NCI-H1436 (cell line): ENCODE measurements around the gene NAA40.

ENCODE experiments used
- DNase-seq: peaks from one replicate; lab custom pipeline; 2025; lab: John Stamatoyannopoulos, UW

Gene NAA40

GRCh38 chr11:63913866-63914830 is 24.7 kb upstream of the NAA40 start:
- no peak for DNase-seq

- no peak for DNase-seq
Measured at GRCh38 chr11:63914896-63915691, 23.7 kb upstream of the NAA40 start.

DNA sequence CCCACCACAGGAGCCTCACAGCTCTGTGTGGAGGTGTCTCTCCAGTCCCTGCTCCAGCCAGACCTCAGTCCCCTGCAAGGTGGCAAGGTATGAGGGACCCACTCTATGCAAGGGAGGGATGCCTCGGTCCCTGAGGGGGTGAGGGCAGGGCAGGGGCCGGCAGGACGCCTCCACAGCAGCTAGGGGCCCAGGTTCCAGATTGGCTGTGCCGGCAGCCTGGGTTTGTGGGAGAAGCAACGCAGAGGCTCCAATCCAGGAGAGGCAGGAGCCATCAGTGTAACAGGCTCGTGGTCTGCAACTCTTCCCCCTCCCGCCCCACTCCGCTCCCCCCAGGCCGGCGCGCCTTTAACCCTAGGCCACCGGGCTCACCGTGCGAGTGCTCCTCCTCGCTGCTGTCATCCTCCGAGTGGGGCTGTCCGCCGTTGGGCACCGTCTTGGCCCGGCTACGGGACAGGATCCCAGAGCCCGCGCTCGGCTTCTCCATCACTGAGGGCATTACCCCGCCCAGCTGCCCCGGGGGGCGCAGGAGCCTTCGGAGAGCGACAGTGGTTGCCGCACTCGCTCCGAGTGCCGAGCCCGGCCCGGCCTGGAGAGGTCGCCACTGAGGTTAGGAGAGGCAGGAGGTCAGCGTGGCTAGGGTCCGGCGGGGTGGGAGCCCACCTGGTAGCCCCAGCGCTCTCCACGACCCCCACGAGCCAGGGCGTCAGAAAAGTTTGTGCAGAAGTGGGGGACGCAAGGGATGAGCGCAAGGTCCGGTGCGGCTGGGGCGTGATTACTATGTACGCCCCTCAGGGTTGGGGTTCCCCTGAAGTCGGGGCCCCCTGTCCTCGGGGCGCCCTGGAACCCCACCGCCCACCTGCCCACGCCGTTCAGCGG is 22.6 kb upstream of the NAA40 start:
- peak; percentile 59 for DNase-seq

- peak; percentile 76 for DNase-seq
Measured at GRCh38 chr11:63916837-63917691, 21.7 kb upstream of the NAA40 start, which contains the start of gene RCOR2. RCOR2 (minus strand) TSS chr11:63917164; CDS start chr11:63916456, 708 bp downstream.

DNA sequence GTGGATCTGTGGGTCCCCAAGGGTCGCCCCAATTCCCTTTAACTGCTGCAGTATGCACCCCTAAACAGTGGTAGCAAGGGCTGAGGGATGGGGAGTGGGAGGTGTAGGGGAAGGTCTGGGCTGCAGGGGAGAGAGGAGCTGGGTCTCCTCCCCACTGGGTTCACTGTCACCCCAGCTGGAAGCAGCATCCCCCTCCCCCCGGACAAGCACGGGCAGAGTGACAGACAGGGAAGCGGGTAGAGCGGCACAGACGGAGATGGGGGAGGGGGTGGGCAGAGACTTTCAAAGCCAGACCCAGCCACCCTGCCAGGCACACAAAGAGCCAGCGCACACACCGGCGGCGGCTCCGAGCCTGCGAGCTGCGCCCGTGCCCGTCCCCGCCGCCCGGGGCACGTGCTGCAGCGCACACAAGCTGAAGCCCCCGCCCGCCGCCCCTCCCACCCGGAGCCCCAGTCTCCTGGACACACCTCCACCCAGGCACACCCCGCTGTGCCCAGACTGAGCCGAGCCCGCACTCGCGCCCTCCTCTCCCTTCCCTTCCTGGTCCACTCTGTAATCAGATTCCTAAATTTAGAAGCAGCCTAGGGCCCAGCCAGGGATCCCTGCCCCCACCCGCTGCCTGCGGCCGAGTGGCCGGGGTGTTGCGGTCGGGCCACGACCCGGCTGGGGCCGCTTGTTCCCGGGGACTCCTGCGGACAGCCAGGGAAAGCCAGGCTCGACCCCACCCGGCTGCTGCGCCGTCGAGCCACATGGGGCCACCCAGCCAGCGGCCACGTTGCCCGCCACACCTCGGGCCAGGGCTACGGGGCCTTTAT is 20.9 kb upstream of the NAA40 start:
- peak; percentile 24 for DNase-seq

DNA sequence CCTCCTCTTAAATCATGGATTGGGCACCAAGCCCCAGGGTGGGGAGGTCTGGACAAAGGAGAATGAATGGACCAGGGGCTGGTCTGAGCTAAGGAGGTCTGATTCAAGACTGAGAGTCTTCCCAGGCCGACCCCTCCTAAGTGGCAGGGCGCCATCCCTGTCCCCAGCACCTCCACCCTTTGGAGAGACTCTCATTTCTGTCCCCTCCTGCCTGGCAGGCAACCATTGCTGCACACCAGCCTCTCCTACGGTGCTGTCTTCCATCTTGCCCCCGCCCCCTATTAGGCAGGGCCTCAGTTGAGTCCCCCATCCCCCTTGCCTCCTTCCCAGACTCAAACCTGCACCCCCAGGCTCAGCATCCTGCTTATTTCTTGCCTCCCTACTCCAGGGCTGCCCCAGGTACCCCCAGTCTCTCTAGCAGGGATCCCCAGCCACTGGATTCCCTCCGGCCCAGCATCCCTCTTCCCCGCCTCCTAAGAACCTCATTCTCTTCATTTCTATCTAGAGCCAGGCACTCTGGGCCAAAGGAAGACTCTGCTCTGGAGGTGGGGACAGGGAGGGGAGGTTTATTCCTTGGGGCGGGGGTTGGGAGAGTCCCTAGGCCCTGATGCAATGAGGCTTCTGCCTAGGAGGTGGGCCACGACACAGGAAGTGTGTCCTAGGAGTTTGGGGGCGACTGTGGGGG is 20.2 kb upstream of the NAA40 start:
- no peak for DNase-seq

DNA sequence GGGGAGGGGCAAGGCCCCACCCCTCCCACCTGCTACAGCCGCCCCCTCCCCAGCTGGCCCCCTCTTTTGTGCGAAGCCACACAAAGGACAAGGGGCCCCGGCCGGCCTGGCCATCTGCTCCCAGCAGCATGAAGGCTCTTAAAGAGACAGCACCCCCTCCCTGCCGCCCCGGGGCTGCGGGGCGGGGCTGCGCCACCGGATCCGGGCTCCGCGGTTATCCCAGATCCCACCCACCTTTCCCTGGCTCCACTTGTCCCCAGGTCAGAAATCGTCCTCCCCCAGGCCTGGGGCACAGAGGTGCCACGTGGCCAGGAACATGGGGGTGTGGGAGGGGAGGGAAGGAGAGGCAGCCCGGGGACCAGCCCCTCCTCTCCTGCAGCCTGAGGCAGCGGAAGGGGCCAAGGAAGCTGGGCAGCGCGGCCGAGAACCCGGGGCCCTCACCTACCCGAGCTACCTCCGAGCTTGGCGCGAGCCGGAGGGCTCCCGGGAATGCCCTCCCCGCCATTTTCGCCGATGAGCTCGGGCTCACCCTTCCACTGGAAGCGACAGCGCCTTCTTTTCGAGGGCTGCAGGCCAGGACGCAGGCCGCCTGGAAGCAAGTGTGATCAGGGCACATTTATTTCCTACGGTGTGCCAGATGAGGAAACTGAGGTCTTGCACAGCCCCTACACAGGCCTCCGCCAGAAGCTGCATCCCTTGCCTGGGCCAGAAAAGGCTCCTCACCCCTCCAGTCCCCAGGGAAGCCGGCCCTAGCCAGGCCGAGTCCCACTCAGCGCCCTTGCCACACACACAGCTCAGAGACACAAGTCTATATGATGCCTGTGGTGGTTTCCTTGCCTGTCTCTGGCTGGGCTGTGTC is 19.3 kb upstream of the NAA40 start:
- DNase-seq: no peak

DNA sequence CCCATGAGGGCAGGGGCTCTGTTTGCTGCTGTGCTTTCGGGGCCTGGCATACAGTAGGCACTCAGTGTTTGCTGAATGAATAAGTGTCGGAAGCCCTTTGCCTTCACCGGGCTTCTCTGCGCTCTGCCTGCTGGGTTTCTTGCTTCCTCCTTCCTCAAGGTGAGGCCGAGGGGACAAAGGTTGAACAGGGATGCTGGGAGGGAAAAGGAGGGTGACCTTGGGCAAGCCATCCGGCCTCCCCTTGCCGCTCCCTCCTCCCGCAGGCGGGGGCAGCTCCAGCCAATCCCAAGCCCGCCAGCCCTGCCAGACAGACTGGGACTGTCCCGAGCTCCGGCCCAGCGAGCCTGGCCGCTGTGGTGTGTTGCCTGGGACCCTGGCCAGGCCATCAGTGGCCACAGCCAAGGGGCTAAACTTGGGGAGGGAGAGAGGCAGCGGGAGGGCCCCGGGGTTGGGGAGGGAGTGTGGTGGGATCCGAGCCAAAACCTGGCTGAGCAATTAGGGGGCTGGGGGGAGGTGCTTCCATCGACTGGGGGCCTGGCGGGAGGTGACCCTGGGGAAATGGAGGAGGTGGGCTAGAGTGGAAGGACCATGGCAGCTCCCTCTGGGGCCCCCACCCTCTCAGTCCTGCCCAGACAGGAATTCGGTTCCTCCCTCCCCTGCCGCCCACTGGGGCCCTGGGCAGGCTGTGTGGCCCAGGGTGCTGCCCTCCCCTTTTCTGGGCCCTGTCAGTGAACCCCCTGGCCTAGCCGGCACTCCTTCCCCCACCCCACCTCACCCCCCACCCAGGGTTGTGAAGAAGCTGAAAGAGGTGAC is 18.5 kb upstream of the NAA40 start:
- DNase-seq: no peak

- DNase-seq: no peak
Measured at GRCh38 chr11:63920939-63921417, 17.8 kb upstream of the NAA40 start.

DNA sequence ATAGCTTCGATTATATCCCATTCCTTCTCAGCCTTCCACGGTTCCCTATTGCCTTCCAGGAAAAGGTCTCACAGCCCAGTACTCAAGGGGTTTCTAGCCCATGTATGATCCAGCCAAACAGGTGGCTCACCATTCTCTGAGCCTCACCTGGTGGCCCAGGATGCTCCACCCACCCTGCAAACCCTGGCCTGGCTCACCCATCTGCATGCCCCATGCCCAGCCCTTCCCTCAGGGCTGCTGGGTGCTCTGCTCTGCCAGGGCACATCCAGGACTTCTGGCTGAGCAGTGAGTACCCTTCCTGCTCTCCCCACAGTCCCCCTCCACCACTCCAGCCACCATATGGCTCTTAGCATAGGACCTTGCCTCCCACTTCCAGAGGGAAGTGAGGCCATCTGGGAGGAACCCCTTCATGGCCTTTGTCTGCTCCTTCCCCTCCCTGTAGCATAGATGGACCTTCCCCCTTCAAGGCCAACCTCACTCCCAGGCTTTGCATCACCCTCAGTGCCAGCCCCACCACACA is 16.1 kb upstream of the NAA40 start:
- DNase-seq: no peak

GRCh38 chr11:63923319-63923718 is 15.5 kb upstream of the NAA40 start:
- no peak for DNase-seq

GRCh38 chr11:63929616-63930015 is 9.2 kb upstream of the NAA40 start:
- no peak for DNase-seq

GRCh38 chr11:63931045-63931444 is 7.8 kb upstream of the NAA40 start:
- no peak for DNase-seq

- DNase-seq: no peak
Measured at GRCh38 chr11:63931876-63932275, 6.9 kb upstream of the NAA40 start.

DNA sequence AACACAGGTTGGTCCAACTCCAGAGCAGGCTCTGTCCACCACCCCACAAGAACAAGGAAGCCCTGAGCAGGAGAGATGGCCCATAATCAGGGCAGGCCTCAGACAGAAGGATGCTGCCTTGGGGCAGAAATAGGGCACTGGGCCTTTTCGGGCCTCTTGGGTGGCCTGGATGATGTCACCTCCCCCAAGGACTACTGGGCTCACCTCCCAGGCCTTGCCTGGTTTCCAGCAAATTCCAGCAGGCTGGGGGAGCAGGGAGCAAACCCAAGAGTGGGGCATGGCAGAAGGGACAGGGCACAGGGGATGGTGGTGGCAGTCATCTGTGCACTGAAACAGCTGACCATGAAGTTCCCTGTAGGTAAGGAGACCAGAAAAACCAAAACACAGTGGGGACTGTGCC is 5.3 kb upstream of the NAA40 start:
- no peak for DNase-seq

DNA sequence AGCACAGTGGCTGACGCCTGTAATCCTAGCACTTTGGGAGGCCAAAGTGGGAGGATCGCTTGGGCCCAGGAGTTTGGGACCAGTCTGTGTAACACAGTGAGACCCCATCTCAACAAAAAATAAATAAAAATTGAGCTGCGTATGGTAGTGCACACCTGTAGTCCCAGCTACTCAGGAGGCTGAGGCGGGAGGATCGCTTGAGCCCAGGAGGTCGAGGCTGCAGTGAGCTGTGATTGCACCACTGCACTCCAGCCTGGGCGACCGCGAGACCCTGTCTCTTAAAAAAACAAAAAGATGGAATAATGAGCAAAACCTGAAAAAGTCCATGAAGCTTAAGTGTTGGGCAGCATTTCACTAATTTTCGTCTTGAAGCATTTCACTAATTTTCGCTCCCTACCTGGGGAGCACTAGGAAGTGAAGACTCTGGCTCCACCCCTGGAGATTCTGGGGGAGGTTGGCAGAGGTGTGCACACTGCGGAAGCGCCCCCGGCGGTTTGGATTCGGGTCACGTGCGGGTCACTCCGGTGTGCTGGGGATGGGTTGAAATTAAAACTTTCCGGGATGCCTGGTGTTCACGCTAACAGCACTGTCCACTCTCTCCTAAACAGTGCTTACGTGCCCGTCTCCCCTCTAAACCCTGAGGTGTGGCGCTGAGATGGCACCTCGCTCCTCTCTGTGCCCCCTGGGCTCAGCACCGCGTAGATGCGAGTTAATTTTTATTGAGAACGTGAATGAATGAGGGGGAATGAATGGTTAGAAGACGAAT is 906 bp upstream of the NAA40 start:
- no peak for DNase-seq
